ENCODE data around the gene CTNNA3.

DNA sequence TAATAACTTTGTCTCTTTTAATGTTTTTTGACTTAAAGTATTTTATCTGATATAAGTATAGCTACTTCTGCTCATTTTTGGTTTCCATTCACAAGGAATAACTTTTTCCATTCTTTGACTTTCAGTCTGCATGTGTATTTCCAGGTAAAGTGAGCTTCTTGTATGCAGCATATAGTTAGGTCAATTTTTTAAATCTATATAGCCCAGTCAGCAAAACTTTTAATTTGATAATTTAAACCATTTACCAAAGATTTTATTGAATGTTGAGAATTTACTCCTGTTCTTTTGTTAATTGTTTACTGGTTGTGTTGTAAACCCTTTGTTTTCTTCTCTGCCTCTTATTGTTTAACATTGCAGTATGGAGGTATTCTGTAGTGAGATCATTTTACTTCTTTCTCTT lies 1467.1 kb downstream of the CTNNA3 start:
- no peak for TF ChIP-seq POLR2A (IDR thresholded peaks at IDR 0.05)
- TF ChIP-seq, protein P1, sequence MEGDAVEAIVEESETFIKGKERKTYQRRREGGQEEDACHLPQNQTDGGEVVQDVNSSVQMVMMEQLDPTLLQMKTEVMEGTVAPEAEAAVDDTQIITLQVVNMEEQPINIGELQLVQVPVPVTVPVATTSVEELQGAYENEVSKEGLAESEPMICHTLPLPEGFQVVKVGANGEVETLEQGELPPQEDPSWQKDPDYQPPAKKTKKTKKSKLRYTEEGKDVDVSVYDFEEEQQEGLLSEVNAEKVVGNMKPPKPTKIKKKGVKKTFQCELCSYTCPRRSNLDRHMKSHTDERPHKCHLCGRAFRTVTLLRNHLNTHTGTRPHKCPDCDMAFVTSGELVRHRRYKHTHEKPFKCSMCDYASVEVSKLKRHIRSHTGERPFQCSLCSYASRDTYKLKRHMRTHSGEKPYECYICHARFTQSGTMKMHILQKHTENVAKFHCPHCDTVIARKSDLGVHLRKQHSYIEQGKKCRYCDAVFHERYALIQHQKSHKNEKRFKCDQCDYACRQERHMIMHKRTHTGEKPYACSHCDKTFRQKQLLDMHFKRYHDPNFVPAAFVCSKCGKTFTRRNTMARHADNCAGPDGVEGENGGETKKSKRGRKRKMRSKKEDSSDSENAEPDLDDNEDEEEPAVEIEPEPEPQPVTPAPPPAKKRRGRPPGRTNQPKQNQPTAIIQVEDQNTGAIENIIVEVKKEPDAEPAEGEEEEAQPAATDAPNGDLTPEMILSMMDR (IDR thresholded peaks at IDR 0.05) = no peak
